Epidermal melanocyte (primary cell): ENCODE results near the gene ARHGEF2.
"Not testable (repeated sequence)": the region's sequence is repeated elsewhere in the genome, so short reads cannot be mapped to it uniquely, and the experiment has no call there.

Experiments used
- DNase-seq: peaks from one replicate; pipeline ENCODE4 v3.0.0; 2011; ENCODE audit warnings: low spot score; ENCODE audit not compliant: insufficient read length

The ARHGEF2 gene

GRCh38 chr1:155990005-155990739, 11.8 kb upstream of the ARHGEF2 start:
- DNase-seq = no peak

- peak; percentile 44 for DNase-seq
Observed at GRCh38 chr1:155989242-155990004, 11.1 kb upstream of the ARHGEF2 start.

GRCh38 chr1:155984903-155985645, 6.7 kb upstream of the ARHGEF2 start:
- DNase-seq = not testable (repeated sequence)

GRCh38 chr1:155984341-155984740, 6.0 kb upstream of the ARHGEF2 start:
- DNase-seq = no peak

GRCh38 chr1:155983191-155984024, 5.1 kb upstream of the ARHGEF2 start:
- DNase-seq = peak; percentile 85

GRCh38 chr1:155982106-155982505, 3.8 kb upstream of the ARHGEF2 start:
- peak; percentile 11 for DNase-seq

- peak; percentile 48 for DNase-seq
Observed at GRCh38 chr1:155981266-155982088, 3.1 kb upstream of the ARHGEF2 start.

- DNase-seq = peak; percentile 7
Observed at GRCh38 chr1:155979597-155980343, 1.4 kb upstream of the ARHGEF2 start.

- peak; percentile 19 for DNase-seq
Observed at GRCh38 chr1:155978973-155979429, 654 bp upstream of the ARHGEF2 start.

- no peak for DNase-seq
Observed at GRCh38 chr1:155977690-155978324, 540 bp downstream of the ARHGEF2 start.

- DNase-seq = no peak
Observed at GRCh38 chr1:155976913-155977689, 1.2 kb downstream of the ARHGEF2 start.

- DNase-seq = no peak
Observed at GRCh38 chr1:155976062-155976912, 2.1 kb downstream of the ARHGEF2 start.

- no peak for DNase-seq
Observed at GRCh38 chr1:155975375-155976061, 2.8 kb downstream of the ARHGEF2 start.

- DNase-seq = no peak
Observed at GRCh38 chr1:155974208-155975115, 3.9 kb downstream of the ARHGEF2 start.

- DNase-seq = no peak
Observed at GRCh38 chr1:155973723-155974122, 4.6 kb downstream of the ARHGEF2 start.
